ENCODE results near the gene AGFG2. TPM values are rescaled to one million over a fixed set of nuclear protein-coding genes. Genes with fewer than 3 reads are reported as not detected.

The AGFG2 gene
- total and polyA plus RNA-seq, 2 of the 13 experiments (the other 11 are each of a cell fraction or from before 2014, with no cell fraction given): 125 to 132 TPM

GRCh38 chr7:100517305-100517704 lies 21.7 kb upstream of the AGFG2 start:
- H3K4me1 ChIP-seq (ENCODE audit: insufficient read depth, low read length): peaks cover 17% of the 10 kb centered on the region
- no peak overlapping the region for H3K4me3 ChIP-seq (replicated peaks in 1 of 3; ENCODE audit: insufficient read depth in 1 of 3, low read depth in 2 of 3, low read length in 3 of 3)
- H3K36me3 ChIP-seq (replicated peaks in 1 of 2; ENCODE audit: control insufficient read depth in 1 of 2, insufficient read depth in 2 of 2, low read length in 2 of 2): no peaks in the 10 kb centered on the region
- ChIA-PET POLR2A (no interaction called here), CTCF (ENCODE audit: low intra/inter-chr PET ratio, low total read pairs) (no interaction called here)
- no peaks in the 10 kb centered on the region for H3K27me3 ChIP-seq (ENCODE audit: control insufficient read depth in 1 of 2, insufficient read depth in 2 of 2, low read length in 2 of 2)
- FAIRE-seq: no peak
- ATAC-seq: no peak
- H2AFZ ChIP-seq (ENCODE audit: low read length): no peak overlapping the region
- H3K9me3 ChIP-seq (ENCODE audit: low read length): no peaks in the 10 kb centered on the region
- H3K9ac ChIP-seq (ENCODE audit: insufficient read depth, low read depth, low read length): no peak overlapping the region
- no peak overlapping the region for H3K4me2 ChIP-seq (ENCODE audit: low read depth, low read length)
- no peaks in the 10 kb centered on the region for H4K20me1 ChIP-seq (ENCODE audit: insufficient read depth, low read length)
- no peaks in the 10 kb centered on the region for H3K79me2 ChIP-seq (ENCODE audit: insufficient read depth, low read length)
- no TSS peak for BruUV-seq (replicated peaks)
- DNase-seq (ENCODE audit: low spot score): no peak
- intact Hi-C loops (cut with micrococcal nuclease; ENCODE audit: unreplicated experiment): no loop called here
- no peak overlapping the region for H3K27ac ChIP-seq (ENCODE audit: extremely low read length, insufficient read depth, low read length)
- in situ Hi-C loops (cut with HindIII; ENCODE audit: extremely low pct_ligation_motif_present, low pct_unique_long_range_greater_than_20kb): no loop called here
- WGBS (ENCODE audit: low lambda C conversion rate): 39% methylated on average over 2 of the region's 2 CpGs
- TF ChIP-seq HMG20B (CRISPR knock-in tag; conservative IDR thresholded peaks at IDR 0.05) (no peak), ETS1 (CRISPR knock-in tag; IDR thresholded peaks at IDR 0.05) (no peak), HOXD1 (CRISPR knock-in tag; IDR thresholded peaks at IDR 0.05) (no peak), ZNF350 (CRISPR knock-in tag; IDR thresholded peaks at IDR 0.05; ENCODE audit: borderline replicate concordance, low read depth) (no peak), SMAD1 (CRISPR knock-in tag; IDR thresholded peaks at IDR 0.05; ENCODE audit: borderline replicate concordance, low read depth) (no peak), KDM5A (IDR thresholded peaks at IDR 0.05; ENCODE audit: borderline replicate concordance, low read length) (no peak), CENPX (CRISPR knock-in tag; IDR thresholded peaks at IDR 0.05) (no peak), KDM5B (CRISPR knock-in tag; IDR thresholded peaks at IDR 0.05; ENCODE audit: borderline replicate concordance) (no peak), ZSCAN25 (CRISPR knock-in tag; IDR thresholded peaks at IDR 0.05) (no peak)
- TF ChIP-seq, protein P1, sequence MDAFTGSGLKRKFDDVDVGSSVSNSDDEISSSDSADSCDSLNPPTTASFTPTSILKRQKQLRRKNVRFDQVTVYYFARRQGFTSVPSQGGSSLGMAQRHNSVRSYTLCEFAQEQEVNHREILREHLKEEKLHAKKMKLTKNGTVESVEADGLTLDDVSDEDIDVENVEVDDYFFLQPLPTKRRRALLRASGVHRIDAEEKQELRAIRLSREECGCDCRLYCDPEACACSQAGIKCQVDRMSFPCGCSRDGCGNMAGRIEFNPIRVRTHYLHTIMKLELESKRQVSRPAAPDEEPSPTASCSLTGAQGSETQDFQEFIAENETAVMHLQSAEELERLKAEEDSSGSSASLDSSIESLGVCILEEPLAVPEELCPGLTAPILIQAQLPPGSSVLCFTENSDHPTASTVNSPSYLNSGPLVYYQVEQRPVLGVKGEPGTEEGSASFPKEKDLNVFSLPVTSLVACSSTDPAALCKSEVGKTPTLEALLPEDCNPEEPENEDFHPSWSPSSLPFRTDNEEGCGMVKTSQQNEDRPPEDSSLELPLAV (CRISPR knock-in tag; conservative IDR thresholded peaks at IDR 0.05; ENCODE audit: low read depth): no peak
- TF ChIP-seq, protein P2, sequence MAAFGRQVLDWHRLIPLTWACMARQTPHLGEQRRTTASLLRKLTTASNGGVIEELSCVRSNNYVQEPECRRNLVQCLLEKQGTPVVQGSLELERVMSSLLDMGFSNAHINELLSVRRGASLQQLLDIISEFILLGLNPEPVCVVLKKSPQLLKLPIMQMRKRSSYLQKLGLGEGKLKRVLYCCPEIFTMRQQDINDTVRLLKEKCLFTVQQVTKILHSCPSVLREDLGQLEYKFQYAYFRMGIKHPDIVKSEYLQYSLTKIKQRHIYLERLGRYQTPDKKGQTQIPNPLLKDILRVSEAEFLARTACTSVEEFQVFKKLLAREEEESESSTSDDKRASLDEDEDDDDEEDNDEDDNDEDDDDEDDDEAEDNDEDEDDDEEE (CRISPR knock-in tag; IDR thresholded peaks at IDR 0.05): no peak
- TF ChIP-seq, protein P3, sequence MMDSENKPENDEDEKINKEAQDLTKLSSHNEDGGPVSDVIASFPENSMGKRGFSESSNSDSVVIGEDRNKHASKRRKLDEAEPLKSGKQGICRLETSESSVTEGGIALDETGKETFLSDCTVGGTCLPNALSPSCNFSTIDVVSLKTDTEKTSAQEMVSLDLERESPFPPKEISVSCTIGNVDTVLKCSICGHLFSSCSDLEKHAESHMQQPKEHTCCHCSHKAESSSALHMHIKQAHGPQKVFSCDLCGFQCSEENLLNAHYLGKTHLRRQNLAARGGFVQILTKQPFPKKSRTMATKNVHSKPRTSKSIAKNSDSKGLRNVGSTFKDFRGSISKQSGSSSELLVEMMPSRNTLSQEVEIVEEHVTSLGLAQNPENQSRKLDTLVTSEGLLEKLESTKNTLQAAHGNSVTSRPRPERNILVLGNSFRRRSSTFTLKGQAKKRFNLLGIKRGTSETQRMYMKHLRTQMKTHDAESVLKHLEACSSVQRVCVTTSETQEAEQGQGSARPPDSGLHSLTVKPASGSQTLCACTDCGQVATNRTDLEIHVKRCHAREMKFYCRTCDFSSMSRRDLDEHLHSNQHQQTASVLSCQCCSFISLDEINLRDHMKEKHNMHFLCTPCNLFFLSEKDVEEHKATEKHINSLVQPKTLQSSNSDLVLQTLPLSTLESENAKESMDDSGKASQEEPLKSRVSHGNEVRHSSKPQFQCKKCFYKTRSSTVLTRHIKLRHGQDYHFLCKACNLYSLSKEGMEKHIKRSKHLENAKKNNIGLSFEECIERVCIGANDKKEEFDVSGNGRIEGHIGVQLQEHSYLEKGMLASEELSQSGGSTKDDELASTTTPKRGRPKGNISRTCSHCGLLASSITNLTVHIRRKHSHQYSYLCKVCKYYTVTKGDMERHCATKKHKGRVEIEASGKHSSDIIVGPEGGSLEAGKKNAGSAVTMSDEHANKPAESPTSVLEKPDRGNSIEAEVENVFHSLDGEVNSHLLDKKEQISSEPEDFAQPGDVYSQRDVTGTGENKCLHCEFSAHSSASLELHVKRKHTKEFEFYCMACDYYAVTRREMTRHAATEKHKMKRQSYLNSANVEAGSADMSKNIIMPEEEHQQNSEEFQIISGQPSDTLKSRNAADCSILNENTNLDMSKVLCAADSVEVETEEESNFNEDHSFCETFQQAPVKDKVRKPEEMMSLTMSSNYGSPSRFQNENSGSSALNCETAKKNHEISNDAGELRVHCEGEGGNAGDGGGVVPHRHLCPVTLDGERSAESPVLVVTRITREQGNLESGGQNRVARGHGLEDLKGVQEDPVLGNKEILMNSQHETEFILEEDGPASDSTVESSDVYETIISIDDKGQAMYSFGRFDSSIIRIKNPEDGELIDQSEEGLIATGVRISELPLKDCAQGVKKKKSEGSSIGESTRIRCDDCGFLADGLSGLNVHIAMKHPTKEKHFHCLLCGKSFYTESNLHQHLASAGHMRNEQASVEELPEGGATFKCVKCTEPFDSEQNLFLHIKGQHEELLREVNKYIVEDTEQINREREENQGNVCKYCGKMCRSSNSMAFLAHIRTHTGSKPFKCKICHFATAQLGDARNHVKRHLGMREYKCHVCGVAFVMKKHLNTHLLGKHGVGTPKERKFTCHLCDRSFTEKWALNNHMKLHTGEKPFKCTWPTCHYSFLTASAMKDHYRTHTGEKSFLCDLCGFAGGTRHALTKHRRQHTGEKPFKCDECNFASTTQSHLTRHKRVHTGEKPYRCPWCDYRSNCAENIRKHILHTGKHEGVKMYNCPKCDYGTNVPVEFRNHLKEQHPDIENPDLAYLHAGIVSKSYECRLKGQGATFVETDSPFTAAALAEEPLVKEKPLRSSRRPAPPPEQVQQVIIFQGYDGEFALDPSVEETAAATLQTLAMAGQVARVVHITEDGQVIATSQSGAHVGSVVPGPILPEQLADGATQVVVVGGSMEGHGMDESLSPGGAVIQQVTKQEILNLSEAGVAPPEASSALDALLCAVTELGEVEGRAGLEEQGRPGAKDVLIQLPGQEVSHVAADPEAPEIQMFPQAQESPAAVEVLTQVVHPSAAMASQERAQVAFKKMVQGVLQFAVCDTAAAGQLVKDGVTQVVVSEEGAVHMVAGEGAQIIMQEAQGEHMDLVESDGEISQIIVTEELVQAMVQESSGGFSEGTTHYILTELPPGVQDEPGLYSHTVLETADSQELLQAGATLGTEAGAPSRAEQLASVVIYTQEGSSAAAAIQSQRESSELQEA (CRISPR knock-in tag; IDR thresholded peaks at IDR 0.05; ENCODE audit: not compliant biosample characterization): no peak
